Measurements from ENCODE around the gene CCR4. TPM values are rescaled to one million over a fixed set of nuclear protein-coding genes. Genes with fewer than 3 reads are reported as not detected.
"Not testable (repeated sequence)": the region's sequence is repeated elsewhere in the genome, so short reads cannot be mapped to it uniquely, and the experiment has no call there.

Gene CCR4
- not detected for polyA plus RNA-seq (2013, experiment 1 of 2)
- not detected for polyA plus RNA-seq (2013, experiment 2 of 2)

GRCh38 chr3:32951410-32951811 lies at the start of gene CCR4:
Gene CCR4 (plus strand): TSS chr3:32951644. CDS start chr3:32953423, 1,779 bp downstream.
- Histone ChIP-seq H3K4me1 (ENCODE audit: control insufficient read depth, insufficient read depth, low read length, poor library complexity, severe bottlenecking) (no peaks in the 10 kb centered on the region), H3K4me3 (ENCODE audit: extremely low read depth, insufficient read depth, low read length, poor library complexity, severe bottlenecking) (no peak within 1 kb of the TSS), H3K36me3 (ENCODE audit: control insufficient read depth, insufficient read depth, low read length) (no peaks in the 10 kb centered on the region), H3K9me3 (ENCODE audit: control insufficient read depth, low read length) (no peaks in the 10 kb centered on the region), H3K27ac (ENCODE audit: low read depth, low read length, severe bottlenecking) (no peak within 1 kb of the TSS)
- 89 to 94% methylated on average over 6 to 7 of the region's 9 CpGs for WGBS, 2 experiments (ENCODE audit: insufficient coverage in 2 of 2)

GRCh38 chr3:32902887-32903371 lies 48.5 kb upstream of the CCR4 start:
- H3K9me3 ChIP-seq (ENCODE audit: control insufficient read depth, low read length); H3K4me1 ChIP-seq (ENCODE audit: control insufficient read depth, insufficient read depth, low read length, poor library complexity, severe bottlenecking); H3K4me3 ChIP-seq (ENCODE audit: extremely low read depth, insufficient read depth, low read length, poor library complexity, severe bottlenecking); H3K27ac ChIP-seq (ENCODE audit: low read depth, low read length, severe bottlenecking): not testable (repeated sequence)
- WGBS, 2 experiments (ENCODE audit: insufficient coverage in 2 of 2), result 95 to 99% methylated on average over 20 to 27 of the region's 31 CpGs
- H3K36me3 ChIP-seq (ENCODE audit: control insufficient read depth, insufficient read depth, low read length), result peaks cover 22% of the 10 kb centered on the region

- Histone ChIP-seq H3K9me3 (ENCODE audit: control insufficient read depth, low read length) (no peaks in the 10 kb centered on the region), H3K4me1 (ENCODE audit: control insufficient read depth, insufficient read depth, low read length, poor library complexity, severe bottlenecking) (peaks cover 3% of the 10 kb centered on the region), H3K27ac (ENCODE audit: low read depth, low read length, severe bottlenecking) (no peak overlapping the region), H3K4me3 (ENCODE audit: extremely low read depth, insufficient read depth, low read length, poor library complexity, severe bottlenecking) (no peak overlapping the region), H3K36me3 (ENCODE audit: control insufficient read depth, insufficient read depth, low read length) (peaks cover 12% of the 10 kb centered on the region)
- 93 to 99% methylated on average over 3 to 7 of the region's 10 CpGs for WGBS, 2 experiments (ENCODE audit: insufficient coverage in 2 of 2)
Observed at GRCh38 chr3:32903953-32904352, 47.5 kb upstream of the CCR4 start.

- Histone ChIP-seq H3K36me3 (ENCODE audit: control insufficient read depth, insufficient read depth, low read length) (no peaks in the 10 kb centered on the region), H3K9me3 (ENCODE audit: control insufficient read depth, low read length) (no peaks in the 10 kb centered on the region), H3K4me3 (ENCODE audit: extremely low read depth, insufficient read depth, low read length, poor library complexity, severe bottlenecking) (no peak overlapping the region), H3K27ac (ENCODE audit: low read depth, low read length, severe bottlenecking) (no peak overlapping the region), H3K4me1 (ENCODE audit: control insufficient read depth, insufficient read depth, low read length, poor library complexity, severe bottlenecking) (no peaks in the 10 kb centered on the region)
- 75 to 94% methylated on average over 2 of the region's 3 CpGs for WGBS, 2 experiments (ENCODE audit: insufficient coverage in 2 of 2)
Observed at GRCh38 chr3:32909999-32910398, 41.4 kb upstream of the CCR4 start.

- no peak overlapping the region for H3K27ac ChIP-seq (ENCODE audit: low read depth, low read length, severe bottlenecking)
- H3K4me1 ChIP-seq (ENCODE audit: control insufficient read depth, insufficient read depth, low read length, poor library complexity, severe bottlenecking), result no peaks in the 10 kb centered on the region
- H3K36me3 ChIP-seq (ENCODE audit: control insufficient read depth, insufficient read depth, low read length), result no peaks in the 10 kb centered on the region
- no peak overlapping the region for H3K4me3 ChIP-seq (ENCODE audit: extremely low read depth, insufficient read depth, low read length, poor library complexity, severe bottlenecking)
- no peaks in the 10 kb centered on the region for H3K9me3 ChIP-seq (ENCODE audit: control insufficient read depth, low read length)
- WGBS, 2 experiments (ENCODE audit: insufficient coverage in 2 of 2), result 100% methylated on average over 1 of the region's 2 CpGs; no CpG with 5 or more reads in 1 of the 2 experiments
Observed at GRCh38 chr3:32910954-32911353, 40.5 kb upstream of the CCR4 start.

GRCh38 chr3:32912046-32912445 lies 39.4 kb upstream of the CCR4 start:
- Histone ChIP-seq H3K4me3 (ENCODE audit: extremely low read depth, insufficient read depth, low read length, poor library complexity, severe bottlenecking) (no peak overlapping the region), H3K9me3 (ENCODE audit: control insufficient read depth, low read length) (peaks cover 4% of the 10 kb centered on the region), H3K27ac (ENCODE audit: low read depth, low read length, severe bottlenecking) (no peak overlapping the region), H3K36me3 (ENCODE audit: control insufficient read depth, insufficient read depth, low read length) (no peaks in the 10 kb centered on the region), H3K4me1 (ENCODE audit: control insufficient read depth, insufficient read depth, low read length, poor library complexity, severe bottlenecking) (no peaks in the 10 kb centered on the region)
- WGBS, 2 experiments (ENCODE audit: insufficient coverage in 2 of 2), result 100% methylated on average over 1 of the region's 1 CpG

GRCh38 chr3:32913790-32914446 lies 37.5 kb upstream of the CCR4 start:
- Histone ChIP-seq H3K4me1 (ENCODE audit: control insufficient read depth, insufficient read depth, low read length, poor library complexity, severe bottlenecking) (no peaks in the 10 kb centered on the region), H3K4me3 (ENCODE audit: extremely low read depth, insufficient read depth, low read length, poor library complexity, severe bottlenecking) (no peak overlapping the region), H3K9me3 (ENCODE audit: control insufficient read depth, low read length) (peaks cover 9% of the 10 kb centered on the region), H3K27ac (ENCODE audit: low read depth, low read length, severe bottlenecking) (no peak overlapping the region), H3K36me3 (ENCODE audit: control insufficient read depth, insufficient read depth, low read length) (no peaks in the 10 kb centered on the region)
- WGBS, 2 experiments (ENCODE audit: insufficient coverage in 2 of 2), result 84 to 95% methylated on average over 4 to 5 of the region's 7 CpGs

GRCh38 chr3:32919920-32920319 lies 31.5 kb upstream of the CCR4 start:
- WGBS, 2 experiments (ENCODE audit: insufficient coverage in 2 of 2), result 88 to 100% methylated on average over 2 of the region's 2 CpGs
- Histone ChIP-seq H3K4me1 (ENCODE audit: control insufficient read depth, insufficient read depth, low read length, poor library complexity, severe bottlenecking) (no peaks in the 10 kb centered on the region), H3K9me3 (ENCODE audit: control insufficient read depth, low read length) (peaks cover 9% of the 10 kb centered on the region), H3K4me3 (ENCODE audit: extremely low read depth, insufficient read depth, low read length, poor library complexity, severe bottlenecking) (no peak overlapping the region), H3K27ac (ENCODE audit: low read depth, low read length, severe bottlenecking) (no peak overlapping the region), H3K36me3 (ENCODE audit: control insufficient read depth, insufficient read depth, low read length) (no peaks in the 10 kb centered on the region)

GRCh38 chr3:32922078-32922477 lies 29.4 kb upstream of the CCR4 start:
- 87 to 93% methylated on average over 5 to 7 of the region's 7 CpGs for WGBS, 2 experiments (ENCODE audit: insufficient coverage in 2 of 2)
- H3K9me3 ChIP-seq (ENCODE audit: control insufficient read depth, low read length), result peaks cover 4% of the 10 kb centered on the region
- no peaks in the 10 kb centered on the region for H3K36me3 ChIP-seq (ENCODE audit: control insufficient read depth, insufficient read depth, low read length)
- no peaks in the 10 kb centered on the region for H3K4me1 ChIP-seq (ENCODE audit: control insufficient read depth, insufficient read depth, low read length, poor library complexity, severe bottlenecking)
- no peak overlapping the region for H3K27ac ChIP-seq (ENCODE audit: low read depth, low read length, severe bottlenecking)
- no peak overlapping the region for H3K4me3 ChIP-seq (ENCODE audit: extremely low read depth, insufficient read depth, low read length, poor library complexity, severe bottlenecking)

GRCh38 chr3:32930161-32930560 lies 21.3 kb upstream of the CCR4 start:
- Histone ChIP-seq H3K27ac (ENCODE audit: low read depth, low read length, severe bottlenecking) (no peak overlapping the region), H3K36me3 (ENCODE audit: control insufficient read depth, insufficient read depth, low read length) (no peaks in the 10 kb centered on the region), H3K4me1 (ENCODE audit: control insufficient read depth, insufficient read depth, low read length, poor library complexity, severe bottlenecking) (no peaks in the 10 kb centered on the region), H3K9me3 (ENCODE audit: control insufficient read depth, low read length) (no peaks in the 10 kb centered on the region), H3K4me3 (ENCODE audit: extremely low read depth, insufficient read depth, low read length, poor library complexity, severe bottlenecking) (no peak overlapping the region)
- WGBS, 2 experiments (ENCODE audit: insufficient coverage in 2 of 2), result 81 to 97% methylated on average over 3 of the region's 3 CpGs

GRCh38 chr3:32931273-32931672 lies 20.2 kb upstream of the CCR4 start:
- not testable (repeated sequence) for H3K4me1 ChIP-seq (ENCODE audit: control insufficient read depth, insufficient read depth, low read length, poor library complexity, severe bottlenecking); H3K9me3 ChIP-seq (ENCODE audit: control insufficient read depth, low read length)
- 100% methylated on average over 1 of the region's 2 CpGs; no CpG with 5 or more reads in 1 of the 2 experiments for WGBS, 2 experiments (ENCODE audit: insufficient coverage in 2 of 2)

More at GRCh38 chr3:32931273-32931672, 20.2 kb upstream of the CCR4 start:
- not testable (repeated sequence) for H3K4me3 ChIP-seq (ENCODE audit: extremely low read depth, insufficient read depth, low read length, poor library complexity, severe bottlenecking); H3K27ac ChIP-seq (ENCODE audit: low read depth, low read length, severe bottlenecking); H3K36me3 ChIP-seq (ENCODE audit: control insufficient read depth, insufficient read depth, low read length)
